NCI-H345 treated with DMSO at 0.1 percent for 48 hours (cell line): ENCODE measurements around the gene RAD51C.
"Not testable (repeated sequence)": the region's sequence is repeated elsewhere in the genome, so short reads cannot be mapped to it uniquely, and the experiment has no call there.

Source experiments
- DNase-seq: peaks from one replicate; lab custom pipeline; 2025; ENCODE audit not compliant: unreplicated experiment; lab: John Stamatoyannopoulos, UW

RAD51C gene

DNA sequence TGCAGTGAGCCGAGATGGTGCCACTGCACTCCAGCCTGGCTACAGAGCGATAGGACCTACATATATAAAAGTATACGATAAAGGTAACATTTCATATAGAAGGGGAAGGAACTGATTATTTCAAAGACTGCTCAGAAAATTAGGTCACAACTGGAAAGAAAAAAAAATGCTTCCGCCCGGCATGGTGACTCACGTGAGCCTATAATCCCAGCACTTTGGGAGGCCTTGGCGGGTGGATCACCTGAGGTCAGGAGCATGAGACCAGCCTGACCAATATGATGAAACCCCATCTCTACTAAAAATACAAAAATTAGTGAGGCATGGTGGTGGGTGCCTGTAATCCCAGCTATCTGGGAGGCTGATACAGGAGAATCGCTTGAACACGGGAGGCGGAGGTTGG lies 8.4 kb upstream of the RAD51C start:
- DNase-seq, result no peak

DNA sequence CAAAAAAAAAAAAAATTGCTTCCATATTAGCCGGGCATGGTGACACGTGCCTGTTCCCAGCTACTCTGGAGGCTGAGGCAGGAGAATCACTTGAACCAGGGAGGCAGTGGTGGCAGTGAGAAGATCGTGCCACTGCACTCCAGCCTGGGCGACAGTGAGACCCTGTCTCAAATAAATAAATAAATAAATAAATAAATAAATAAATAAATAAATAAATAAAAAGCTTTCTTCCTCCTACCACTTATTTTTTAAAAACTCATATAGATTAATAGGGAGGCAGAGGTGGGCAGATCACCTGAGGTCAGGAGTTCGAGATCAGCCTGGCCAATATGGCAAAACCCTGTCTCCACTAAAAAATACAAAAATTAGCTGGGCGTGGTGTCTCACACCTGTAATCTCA lies 7.9 kb upstream of the RAD51C start:
- DNase-seq, result not testable (repeated sequence)

DNA sequence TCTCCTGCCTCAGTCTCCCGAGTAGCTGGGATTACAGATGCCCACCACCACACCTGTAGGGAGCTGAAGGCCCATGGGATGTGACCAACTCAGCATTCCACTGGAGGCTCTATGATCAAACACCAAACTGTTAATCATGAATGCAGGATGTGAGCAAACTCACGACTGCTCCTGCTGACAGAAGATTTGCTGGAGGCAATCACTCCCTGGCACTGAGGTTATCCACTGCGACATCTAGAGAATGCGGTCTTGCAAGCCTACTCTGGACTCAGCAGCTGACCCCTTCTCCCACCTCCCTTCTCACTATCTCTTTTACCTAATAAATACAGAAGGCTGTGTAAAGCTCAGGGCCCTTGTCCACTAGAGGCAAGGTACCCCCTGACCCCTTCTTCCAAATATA lies 5.4 kb upstream of the RAD51C start:
- no peak for DNase-seq

- no peak for DNase-seq
Observed at GRCh38 chr17:58688521-58688920, 3.9 kb upstream of the RAD51C start.

GRCh38 chr17:58690033-58690432 lies 2.4 kb upstream of the RAD51C start:
- DNase-seq, result not testable (repeated sequence)

DNA sequence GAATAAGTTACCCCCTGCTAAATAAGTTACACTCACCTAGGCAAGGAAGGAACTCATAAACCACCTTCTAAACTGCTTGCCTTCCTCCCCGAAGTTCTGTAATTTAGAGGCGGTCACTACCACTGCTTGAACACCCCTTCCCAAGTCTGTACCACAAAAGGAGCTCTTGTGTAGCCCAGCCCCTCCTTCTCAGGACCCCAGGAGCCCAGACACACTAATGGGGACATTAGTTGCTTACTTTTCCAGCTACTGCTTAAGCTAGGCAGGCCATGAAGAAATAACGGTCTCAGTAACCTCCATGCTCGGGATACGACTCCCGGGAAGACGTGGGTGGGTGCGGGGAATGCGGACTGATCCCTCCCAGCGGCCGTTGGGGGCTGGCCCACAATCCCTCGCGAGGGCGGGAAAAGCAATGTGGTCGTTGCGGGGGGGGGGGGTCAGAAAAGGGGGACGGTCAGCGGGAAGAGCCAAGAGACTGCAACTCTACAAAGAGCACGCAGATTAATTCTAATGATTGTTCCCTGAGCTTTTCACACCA lies 632 bp upstream of the RAD51C start, which contains the start of gene TEX14:
TEX14 (minus strand) TSS at position 345 of the 538 bp plus-strand sequence. CDS start 40,044 bp downstream, outside the sequence.
- DNase-seq, result no peak

- DNase-seq, result no peak
Observed at GRCh38 chr17:58693208-58693607, 806 bp downstream of the RAD51C start.

DNA sequence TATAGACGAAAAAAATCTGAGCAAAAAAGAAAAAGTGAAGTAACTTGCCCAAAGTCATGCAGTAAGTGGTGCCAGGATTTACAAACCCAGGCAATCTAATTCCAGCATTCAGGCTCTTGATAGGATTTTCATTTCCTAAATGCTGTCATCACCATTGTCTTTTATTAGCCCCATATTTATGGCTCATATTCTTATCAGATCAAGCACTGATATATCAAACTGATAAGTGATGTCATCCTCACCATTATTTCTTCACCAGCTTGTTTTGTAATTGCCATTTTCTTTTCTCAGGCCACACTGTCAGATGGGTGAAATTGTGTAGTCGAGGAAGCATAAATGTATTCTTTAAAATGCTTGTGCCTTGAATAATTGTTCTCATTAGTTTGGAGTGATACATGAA lies 1.3 kb downstream of the RAD51C start:
- no peak for DNase-seq

- no peak for DNase-seq
Observed at GRCh38 chr17:58694302-58694701, 1.9 kb downstream of the RAD51C start.

DNA sequence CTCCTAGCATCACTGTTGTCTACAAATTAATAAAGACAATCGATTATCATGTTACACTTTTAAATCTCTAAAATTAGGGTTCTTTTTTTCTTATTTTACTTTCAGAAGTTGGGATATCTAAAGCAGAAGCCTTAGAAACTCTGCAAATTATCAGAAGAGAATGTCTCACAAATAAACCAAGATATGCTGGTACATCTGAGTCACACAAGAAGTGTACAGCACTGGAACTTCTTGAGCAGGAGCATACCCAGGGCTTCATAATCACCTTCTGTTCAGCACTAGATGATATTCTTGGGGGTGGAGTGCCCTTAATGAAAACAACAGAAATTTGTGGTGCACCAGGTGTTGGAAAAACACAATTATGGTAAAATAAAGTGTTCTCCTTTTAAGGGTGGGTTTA lies 2.4 kb downstream of the RAD51C start:
- no peak for DNase-seq

DNA sequence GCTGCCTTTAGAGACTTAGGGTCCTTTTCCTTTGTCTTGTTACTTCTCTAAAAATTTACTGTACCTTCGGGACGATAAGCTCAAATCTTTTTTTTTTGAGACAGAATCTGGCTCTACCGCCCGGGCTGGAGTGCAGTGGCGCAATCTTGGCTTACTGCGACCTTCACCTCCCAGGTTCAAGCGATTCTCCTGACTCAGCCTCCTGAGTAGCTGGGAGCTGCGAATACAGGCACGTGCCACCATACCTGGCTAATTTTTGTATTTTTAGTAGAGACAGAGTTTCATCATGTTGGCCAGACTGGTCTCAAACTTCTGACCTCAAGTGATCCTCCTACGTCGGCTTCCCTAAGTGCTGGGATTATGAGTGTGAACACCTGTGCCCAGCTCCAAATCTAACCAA lies 7.4 kb downstream of the RAD51C start:
- no peak for DNase-seq

GRCh38 chr17:58702045-58702476 lies 9.7 kb downstream of the RAD51C start:
- DNase-seq, result no peak

DNA sequence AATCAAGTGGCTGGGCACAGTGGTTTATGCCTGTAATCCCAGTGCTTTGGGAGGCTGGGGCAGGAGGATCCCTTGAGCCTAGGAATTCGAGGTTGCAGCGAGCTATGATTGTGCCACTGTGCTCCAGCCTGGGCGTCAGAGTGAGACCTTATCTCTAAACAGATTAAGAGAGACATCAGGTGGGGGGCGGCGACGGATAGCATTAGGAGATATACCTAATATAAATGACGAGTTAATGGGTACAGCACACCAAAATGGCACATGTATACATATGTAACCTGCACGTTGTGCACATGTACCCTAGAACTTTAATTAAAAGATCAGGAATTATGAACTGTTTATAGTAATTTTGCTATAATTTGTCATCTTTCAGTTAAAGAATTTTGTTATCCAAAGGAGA lies 10.3 kb downstream of the RAD51C start:
- DNase-seq, result no peak

DNA sequence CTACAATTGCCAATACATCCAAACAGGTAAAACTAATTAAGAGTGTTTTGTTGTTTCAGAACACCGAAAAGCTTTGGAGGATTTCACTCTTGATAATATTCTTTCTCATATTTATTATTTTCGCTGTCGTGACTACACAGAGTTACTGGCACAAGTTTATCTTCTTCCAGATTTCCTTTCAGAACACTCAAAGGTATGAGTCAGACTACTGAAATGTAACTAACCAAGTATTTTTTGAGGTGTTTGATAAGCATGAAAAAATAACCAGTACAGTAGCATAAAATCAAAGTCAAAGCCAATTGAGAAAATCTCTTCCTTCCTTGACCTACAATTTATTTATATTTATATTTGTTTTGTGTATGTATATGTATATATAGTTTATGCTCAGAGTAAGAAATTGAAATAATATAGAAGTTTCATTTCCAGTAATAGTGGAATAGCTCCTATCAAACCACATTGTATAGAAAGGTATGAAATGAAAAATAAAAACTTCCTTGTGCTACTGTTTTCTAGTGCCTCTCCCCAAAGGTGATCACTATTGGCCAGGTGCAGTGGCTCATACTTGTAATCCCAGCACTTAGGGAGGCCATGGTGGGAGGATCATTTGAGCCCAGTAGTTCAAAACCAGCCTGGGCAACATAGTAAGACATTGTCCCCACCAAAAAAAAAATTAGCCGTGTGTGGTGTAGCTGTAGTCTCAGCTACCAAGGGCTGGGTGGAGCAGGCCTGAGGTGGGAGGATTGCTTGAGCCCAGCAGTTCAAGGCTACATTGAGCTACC lies 10.9 kb downstream of the RAD51C start:
- no peak for DNase-seq

DNA sequence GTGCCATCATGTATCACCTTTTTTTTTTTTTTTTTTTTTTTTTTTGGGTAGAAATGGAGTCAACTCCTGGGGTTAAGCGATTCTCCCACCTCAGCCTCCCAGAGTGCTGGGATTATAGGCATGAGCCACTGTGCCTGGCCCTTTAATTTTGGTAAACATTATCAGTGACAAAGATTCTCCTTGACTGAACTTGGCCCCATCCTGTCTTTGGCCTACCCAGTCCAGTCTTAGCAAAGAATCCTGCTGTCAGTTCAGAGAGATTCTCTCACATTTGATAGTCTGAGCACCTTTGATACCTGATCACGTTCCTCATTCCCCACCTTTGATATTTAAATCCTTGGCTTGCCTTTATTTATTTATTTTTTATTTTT lies 11.5 kb downstream of the RAD51C start:
- no peak for DNase-seq

DNA sequence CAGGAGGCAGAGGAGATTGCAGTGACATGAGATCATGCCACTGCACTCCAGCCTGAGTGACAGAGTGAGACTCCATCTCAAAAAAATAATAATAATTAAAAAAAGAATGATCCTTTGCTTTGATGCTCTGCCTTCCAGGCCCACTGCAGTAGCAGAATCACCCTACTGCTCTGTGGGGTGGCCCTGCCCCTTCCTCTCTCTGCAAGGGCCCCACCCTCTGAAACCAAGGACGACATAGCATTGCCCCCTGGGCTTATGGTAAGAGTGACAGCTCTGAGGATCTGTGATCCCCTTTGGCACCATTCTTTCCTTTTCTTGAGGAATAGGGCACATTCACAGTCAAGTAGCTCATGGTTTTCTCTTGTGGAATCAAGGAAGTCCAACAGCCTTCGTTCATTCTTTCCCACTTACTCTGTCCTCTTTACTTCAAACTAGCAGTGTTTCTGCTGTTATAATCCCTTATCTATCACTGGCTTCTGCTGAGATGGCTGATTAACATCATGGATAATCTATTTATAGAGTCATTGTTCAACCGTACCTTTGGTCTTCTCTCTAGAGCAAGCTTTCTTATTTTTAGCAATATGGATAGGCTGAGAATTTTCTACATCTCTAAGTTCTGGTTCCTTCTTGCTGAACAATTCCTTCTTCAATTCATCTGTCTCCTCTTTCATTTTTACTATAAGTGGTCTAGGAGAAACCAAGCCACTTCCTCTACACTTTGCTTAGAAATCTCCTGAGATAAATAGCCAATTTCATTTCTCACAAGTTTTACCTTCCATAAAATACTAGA lies 14.1 kb downstream of the RAD51C start:
- DNase-seq, result no peak

DNA sequence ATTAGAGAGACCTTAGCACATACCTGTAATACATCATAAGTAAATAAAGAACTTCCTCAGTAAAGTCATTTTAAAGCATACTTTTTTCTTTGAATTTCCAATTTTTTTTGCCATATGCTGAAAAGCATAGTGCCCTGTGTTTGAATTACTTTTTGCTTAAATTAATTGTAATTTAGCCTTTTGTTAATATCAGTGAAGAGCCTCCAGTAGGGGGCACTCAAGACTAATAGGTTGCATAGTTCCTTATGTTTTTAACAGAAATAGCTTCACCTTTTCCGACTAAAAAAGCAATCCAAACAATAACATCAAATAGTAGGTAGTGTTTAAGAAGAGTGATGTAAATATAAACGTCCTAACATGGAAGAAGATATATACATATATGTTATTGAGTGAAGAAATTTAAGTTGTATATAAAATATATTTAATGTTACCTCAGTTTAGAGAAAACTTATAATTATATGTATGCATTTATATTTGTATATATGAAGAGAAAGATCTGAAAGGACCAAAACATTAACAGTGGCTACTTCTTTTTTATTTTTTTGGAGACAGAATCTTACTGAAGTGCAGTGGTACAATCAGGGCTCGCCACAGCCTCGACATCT lies 18.6 kb downstream of the RAD51C start:
- no peak for DNase-seq

GRCh38 chr17:58722274-58722673 lies 29.9 kb downstream of the RAD51C start:
- no peak for DNase-seq

DNA sequence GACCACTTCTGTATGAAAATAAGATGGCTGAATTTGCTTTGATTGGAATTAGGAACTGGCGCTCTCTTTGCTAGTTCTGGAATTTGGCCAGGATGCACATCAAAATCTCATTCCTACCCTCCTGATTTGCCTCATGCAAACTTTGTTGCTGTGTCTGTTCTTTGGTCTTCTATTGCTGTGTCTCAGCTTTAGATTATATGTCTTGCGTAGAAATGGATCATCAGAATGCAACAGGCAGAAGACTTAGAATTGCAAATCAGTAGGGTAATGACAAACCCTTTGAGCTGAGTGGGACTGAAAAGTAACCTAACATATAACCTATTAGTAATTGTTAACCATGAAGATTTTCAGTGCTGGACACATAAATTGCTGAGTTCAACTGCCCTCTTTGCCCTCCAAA lies 30.3 kb downstream of the RAD51C start:
- no peak for DNase-seq

DNA sequence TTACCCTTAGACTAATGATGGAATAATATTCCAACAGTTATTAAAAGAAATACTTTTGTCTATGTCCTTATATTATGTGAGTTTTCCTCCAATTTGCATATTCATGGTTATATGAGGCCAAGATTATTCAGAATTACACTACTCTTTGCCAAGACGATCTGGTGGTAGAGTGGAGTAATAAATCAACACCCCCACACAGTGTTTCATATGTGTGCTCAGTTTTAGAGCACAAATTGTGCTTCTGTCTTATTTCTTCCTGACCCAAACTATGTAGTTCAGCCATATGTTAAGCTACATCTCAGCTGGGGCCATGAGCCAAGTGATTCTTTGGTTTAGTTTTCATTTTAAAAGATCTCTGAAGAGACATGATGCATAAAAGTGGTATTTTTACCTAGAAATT lies 36.4 kb downstream of the RAD51C start:
- no peak for DNase-seq

- DNase-seq, result no peak
Observed at GRCh38 chr17:58730937-58731336, 38.5 kb downstream of the RAD51C start.

- DNase-seq, result no peak
Observed at GRCh38 chr17:58734040-58734439, 41.6 kb downstream of the RAD51C start.
